K562 treated with DMSO at 1 percent for 48 hours (cell line): ENCODE measurements around the gene CHMP4B. TPM values are rescaled to one million over a fixed set of nuclear protein-coding genes. Genes with fewer than 3 reads are reported as not detected.

Experiments
- total RNA-seq: library from RNA; unstranded; fragments of 300-600 nt; gene quantifications from 2 replicates; pipeline ENCODE4 v1.2.3, GENCODE V29; 2022; ENCODE audit warnings: low replicate concordance; ENCODE audit errors: extremely low read depth

The CHMP4B gene
- not detected in 2 replicates for total RNA-seq

GRCh38 chr20:33810885-33811775 is at the start of gene CHMP4B:
Gene CHMP4B (plus strand): TSS chr20:33811348. CDS start chr20:33811469, 121 bp downstream.

Other genes with a start within 250 kb of the CHMP4B start
- not detected in 2 replicates for gene C20orf144, start 149.0 kb upstream of the CHMP4B start, total RNA-seq
- not detected in 2 replicates for gene ACTL10, start 144.4 kb upstream of the CHMP4B start, total RNA-seq
- gene NECAB3, start 136.9 kb upstream of the CHMP4B start, total RNA-seq, result 311 TPM in 1 of 2 replicates, not detected in the other
- gene E2F1, start 125.0 kb upstream of the CHMP4B start, total RNA-seq, result not detected in 2 replicates
- gene PXMP4, start 91.0 kb upstream of the CHMP4B start, total RNA-seq, result not detected in 2 replicates
- not detected in 2 replicates for gene ZNF341, start 79.4 kb upstream of the CHMP4B start, total RNA-seq
- gene RALY, start 182.6 kb downstream of the CHMP4B start, total RNA-seq, result not detected in 2 replicates